GM19438 (cell line): Measurements from ENCODE around the gene TLN1.
A peak's percentile ranks its signal among the peaks of the same experiment; 100 is the strongest.

Experiments used
- ATAC-seq: cut with Tn5 transposase; IDR thresholded peaks from one replicate; pipeline ENCODE4 v1.9.1; 2021; ENCODE audit warnings: low read depth; ENCODE audit not compliant: unreplicated experiment

The TLN1 gene

DNA sequence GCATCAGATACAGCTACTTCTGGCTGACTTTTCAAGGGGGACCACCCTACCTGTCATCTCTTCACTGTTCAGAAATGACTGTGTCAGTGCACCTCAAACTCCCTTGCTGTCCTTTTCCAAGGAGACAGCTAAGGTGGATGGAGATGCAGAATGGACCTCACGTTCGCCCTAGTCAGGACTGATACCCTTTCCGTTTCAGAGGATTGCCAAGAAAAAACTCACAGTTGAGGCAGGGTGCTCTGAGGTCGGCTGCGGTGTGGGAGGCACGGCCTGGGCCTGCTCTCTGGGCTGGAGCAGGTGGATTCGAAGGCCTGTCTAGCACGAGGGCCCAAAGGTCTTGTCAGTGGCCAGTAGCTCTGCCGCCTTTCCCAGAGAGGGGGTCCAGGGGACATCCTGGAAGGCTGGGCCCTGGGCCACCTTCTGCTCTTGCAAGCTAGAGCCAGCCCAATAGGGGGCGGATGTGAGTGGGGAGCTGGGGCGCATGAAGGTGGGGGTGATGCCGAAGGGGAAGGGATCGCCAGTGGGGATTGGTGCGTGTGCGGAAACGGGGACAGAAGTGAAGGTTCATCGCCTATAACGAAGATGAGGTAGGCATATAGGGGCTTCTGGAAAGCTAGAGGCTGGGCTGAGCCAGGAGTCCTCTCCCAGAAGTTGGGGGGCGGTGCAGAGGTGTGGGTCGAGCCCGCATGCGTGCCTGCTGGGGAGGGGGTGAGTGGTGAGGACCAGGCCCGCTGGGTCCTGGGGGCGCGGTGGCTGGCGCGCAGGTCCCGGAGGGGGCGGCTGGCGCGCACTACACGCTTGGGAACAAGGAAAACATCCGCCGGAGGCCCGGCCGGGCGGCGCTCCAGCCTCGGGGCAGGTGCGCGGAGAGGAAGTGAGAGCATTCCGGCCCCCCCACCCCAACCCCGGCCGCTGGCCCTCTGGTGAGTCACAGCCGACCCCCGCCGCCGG, 24.6 kb upstream of the TLN1 start:
- peak; percentile 64 for ATAC-seq

DNA sequence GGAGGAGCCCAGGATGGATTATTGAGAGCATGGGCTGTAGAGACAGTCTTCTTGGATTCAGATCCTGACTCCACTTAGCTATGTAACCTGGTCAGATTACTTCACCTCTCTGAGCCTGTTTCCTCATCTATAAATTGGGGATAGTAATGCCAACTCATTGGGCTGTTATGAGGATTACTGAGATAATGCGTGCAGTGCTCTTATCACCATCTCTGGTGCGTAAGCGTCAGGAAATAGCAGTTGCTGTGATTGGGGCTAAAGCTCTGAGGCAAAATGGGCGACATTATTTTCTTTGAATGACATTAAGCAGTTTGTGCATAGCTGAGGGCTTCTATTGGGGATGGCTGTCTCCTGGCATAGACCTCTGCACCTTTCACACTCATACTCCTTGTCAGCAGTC, 23.1 kb upstream of the TLN1 start:
- no peak for ATAC-seq

DNA sequence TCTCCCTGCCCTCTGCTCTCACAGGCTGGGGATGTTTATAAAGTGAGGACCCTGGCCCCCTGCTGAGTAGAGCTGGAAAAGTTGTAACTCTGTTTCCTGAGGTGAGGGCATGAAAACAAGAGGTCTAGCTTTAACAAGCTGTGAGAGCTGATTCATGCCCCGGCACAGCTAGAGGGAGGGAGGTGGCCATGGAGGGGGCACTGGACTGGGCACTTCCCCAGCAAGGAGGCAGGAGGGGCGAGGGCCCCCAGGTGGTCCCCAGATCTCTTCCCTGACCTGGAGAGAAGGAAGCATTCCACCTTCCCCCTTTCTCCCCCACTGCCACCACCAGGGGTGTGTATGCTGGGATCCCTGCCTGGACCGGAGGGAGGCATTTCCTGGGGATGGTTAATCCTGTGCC, 22.3 kb upstream of the TLN1 start, which contains the start of gene MSMP:
MSMP (minus strand) TSS at position 13 of the 400 bp plus-strand sequence. CDS start 147 bp downstream, outside the sequence.
- no peak for ATAC-seq

DNA sequence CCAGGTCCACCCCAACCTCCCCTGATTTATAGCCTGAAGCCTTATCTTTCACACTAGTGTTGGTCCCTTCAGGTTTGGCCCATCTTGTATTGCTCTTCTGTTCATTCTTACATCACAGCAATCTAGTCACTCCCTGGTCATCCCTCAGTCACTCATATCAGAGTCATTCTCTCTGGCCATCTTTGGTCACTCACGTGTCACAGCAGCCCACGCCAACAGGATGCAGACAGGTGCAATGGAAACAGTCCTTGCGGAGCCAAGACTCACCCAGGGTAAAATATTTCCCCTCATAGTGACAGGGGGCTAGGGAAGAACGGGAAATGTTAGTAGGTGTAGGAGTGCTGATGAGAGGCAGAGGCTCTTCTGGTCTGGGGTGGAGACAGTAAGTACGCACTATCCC, 21.5 kb upstream of the TLN1 start:
- ATAC-seq, result no peak

GRCh38 chr9:35750256-35750531, 18.2 kb upstream of the TLN1 start:
- no peak for ATAC-seq

DNA sequence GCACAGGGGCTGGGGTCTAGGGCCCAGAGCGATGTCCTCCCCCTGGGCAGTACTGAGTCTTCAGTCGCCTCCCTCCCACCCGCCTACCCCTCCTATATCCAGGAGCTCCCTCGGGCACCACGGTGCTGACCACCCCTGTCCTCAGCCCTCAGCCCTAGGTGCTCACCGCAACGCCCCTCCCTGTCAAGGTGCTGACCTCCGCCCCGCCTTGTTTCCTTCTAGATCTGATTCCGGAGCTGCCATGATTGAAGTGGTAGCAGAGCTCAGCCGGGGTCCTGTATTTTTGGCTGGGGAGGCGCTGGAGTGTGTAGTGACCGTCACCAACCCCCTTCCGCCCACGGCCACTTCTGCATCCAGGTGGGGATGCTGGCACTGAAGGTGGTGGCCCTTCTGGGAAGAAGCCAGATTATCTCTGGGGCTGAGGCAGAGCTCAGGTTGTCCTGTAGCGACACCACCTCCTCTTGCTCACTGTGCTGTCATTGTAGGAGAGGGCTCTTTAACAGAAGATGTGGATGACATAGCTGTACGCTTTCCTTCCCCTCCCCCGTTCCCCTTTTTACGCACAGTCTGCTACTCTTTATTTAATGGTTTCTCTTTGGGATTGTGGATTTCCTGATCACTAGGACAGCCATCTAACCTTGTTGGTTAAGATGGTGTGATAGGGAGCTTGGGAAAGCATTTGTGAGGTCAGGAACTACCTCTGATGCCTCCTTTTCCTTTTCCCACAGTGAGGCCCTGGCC, 17.7 kb upstream of the TLN1 start:
- peak; percentile 42 for ATAC-seq

DNA sequence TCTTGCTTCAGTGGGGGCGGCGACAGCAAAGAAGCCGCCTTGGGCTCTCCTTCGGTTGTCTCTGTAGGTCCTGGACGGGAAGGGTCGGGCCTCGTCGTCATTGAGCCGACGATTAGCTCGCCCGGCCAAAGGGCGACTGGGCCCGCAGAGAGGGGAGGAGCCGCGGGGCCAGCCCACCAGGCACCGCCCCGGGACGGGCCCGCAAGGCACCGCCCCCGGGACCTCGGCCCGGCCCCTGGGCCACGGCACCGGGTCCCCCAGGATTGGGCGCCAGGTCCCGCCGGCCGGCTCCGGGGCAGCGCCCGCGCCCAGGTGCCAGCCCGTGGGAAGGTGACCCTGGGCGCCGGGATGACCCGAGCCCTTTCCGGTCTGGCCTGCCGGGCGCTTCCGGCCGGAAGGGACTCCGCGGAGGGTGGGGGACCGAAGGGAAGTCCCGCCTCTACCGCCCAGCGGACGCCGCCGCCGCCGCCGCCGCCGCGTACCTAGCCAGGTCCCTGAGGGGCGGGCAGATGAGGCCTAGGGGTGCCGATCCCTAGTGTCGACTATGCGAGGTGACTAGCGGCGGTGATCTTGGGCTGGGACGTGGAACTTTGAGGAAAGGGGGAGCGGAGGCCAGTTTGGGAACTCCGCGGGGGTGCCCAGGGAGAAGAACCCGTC, 17.0 kb upstream of the TLN1 start, which contains the start of the genes GBA2 and RGP1:
GBA2 (minus strand) TSS at position 371 of the 657 bp plus-strand sequence. CDS start 524 bp downstream, outside the sequence.
RGP1 (plus strand) TSS at position 430 of the 657 bp plus-strand sequence. CDS start 469 bp downstream, outside the sequence.
- ATAC-seq, result peak; percentile 72

DNA sequence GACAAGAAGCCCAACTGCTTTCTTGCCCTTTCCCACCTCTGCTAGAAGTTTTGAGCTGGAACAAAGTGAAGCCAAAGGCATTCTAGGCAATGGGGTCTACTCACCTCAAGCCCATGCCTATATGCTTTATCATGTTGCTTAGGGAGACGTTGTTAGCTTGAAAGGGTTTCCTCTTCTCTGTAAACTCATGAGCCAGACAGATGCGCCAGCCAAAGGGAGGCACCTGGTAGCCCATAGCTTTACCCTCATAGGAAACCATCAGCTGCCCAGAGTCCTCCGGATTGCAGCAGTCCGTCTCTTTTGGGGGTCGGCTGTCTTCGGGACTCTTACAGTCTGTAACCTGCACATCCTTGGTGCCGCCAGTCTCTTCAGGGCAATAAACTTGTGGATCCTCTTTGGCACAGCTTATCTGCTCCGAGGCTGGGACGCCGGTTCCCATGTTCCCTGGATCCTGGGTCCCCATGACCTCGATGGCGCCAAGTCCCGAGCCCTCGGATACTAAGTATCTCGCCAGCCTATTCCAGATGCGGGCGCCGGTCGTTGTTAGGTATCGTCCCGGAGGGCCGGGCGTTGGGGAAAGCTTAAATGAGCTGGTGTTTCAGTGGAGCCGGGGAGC, 16.4 kb upstream of the TLN1 start:
- peak; percentile 2 for ATAC-seq

DNA sequence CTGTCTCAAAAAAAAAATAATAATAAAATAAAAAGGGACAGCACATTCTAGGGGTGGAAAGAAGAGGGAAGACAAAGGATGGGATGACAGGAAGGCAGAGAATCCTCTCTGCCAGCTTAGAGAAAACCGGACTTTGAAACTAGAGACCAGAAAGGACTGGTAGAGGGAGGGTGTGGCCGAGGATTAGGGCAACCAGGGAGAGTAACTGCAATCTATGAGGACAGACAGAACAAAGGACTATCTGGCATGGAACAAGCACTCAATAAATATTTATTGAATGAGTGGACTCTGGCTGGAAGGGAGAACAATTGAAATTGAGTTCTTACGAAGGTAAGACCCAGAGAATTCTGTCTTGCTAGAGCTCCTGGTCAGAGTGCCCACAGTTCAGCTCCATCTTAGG, 14.6 kb upstream of the TLN1 start:
- ATAC-seq, result no peak

DNA sequence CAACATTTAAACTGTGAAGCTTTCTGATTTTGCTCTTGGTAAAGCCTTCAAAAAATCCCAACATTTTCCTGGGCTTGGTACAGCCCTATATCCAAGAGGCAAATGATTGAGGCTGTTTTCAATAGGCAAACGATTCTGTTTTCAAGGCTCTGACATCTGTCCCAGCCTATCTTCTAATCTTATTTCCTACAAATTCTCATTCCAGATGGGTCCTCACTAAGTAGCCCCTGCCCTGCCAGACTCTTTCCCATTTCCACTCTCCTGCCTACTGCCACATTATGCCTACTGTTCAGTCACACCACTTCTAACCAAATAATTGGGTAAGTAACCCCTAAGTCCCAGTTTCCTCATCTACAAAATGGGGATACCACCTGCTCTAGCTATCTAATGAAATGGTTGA, 13.6 kb upstream of the TLN1 start:
- ATAC-seq, result no peak

DNA sequence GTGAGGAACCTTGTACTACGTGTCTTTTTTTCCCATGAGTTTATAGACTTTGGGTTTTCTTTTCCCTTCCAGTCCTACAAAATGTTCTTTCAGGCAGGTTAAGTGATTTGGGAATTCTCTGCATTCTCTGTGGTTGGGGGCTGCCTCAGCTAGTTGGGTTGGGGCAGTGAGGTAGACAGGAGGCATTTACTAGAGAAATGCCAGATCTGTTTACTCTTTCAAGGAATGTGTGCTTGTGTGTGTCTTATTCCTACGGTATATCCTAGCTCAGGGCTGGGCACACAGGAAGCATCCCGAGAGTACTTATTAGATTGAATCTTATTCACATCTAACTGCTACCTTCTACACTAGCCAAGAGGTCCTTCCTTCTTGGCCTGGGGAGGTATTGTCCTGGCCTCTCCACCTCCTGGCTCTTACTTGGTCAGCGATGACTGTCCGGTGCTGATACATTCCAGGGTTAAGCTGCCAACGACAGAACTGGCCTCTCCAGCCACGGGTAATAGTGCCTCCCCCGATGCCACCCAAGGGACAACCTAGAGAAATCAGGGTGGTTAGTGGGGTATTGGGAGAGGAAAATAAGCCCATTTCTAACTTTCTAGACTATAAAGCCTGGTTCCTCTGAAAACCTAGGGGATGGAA, 12.0 kb upstream of the TLN1 start:
- no peak for ATAC-seq

GRCh38 chr9:35743452-35743851, 11.5 kb upstream of the TLN1 start:
- ATAC-seq, result no peak

DNA sequence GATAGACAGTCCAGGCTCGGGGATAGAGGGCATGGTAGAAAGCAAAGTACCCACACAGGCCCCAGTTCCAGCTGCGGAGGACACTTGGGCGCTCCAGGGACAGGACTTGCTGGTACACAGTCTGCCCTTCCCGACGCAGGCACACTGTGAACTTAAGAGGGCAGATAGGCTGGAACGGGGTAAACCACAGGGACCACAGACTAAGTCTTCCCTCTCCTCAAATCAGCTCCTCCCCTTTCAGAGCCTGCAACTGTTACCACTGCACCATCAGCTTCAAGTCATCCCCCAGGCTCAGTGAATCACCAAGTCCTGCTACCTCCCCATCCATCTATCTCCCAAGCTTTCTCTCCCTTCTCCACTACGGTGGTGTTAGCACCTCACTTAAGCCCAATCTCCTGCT, 9.7 kb upstream of the TLN1 start:
- ATAC-seq, result no peak

DNA sequence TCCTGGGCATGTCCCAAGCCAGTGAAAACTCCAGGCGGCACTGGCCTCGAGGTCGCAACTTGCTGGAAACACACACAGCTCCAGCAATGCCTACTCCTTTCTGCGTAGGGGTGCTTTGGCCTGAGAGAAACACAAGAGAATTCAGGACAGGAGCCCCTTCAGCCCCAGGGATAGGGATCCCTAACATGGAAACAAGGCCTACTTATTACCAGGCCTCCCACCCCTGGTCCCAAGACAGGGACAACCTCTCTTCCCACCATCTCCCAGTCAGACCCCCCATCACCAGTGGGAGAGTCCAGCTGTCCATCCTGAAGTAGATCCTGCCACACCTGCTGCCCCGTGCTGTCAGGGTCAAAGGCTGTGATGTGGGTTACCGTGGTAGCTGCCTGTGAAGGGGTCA, 8.2 kb upstream of the TLN1 start:
- no peak for ATAC-seq

GRCh38 chr9:35738924-35739323, 6.9 kb upstream of the TLN1 start:
- no peak for ATAC-seq

GRCh38 chr9:35738186-35738585, 6.2 kb upstream of the TLN1 start:
- no peak for ATAC-seq

- no peak for ATAC-seq
These were observed 5.1 kb upstream of the TLN1 start for GRCh38 chr9:35737143-35737542.

GRCh38 chr9:35736201-35736633, 4.2 kb upstream of the TLN1 start:
- ATAC-seq, result no peak

DNA sequence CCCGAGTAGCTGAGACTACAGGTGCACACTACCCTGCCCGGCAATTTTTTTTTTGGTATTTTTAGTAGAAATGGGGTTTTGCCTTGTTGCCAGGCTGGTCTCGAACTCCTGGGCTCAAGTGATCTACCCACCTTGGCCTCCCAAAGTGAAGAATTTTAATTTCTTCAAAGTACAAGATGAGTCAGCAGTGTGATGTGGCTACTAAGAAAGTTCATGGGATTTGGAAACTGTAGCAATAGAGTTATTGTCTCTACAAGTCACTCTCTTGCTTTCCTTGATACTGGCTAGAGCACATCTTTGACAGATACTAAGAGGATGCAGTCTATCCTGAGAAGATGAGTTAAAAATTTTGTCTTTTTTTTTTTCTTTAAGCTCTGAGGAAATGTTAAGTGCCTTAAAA, 2.1 kb upstream of the TLN1 start:
- ATAC-seq, result no peak
